T-helper 2 cell (primary cell): Measurements from ENCODE around the gene CHAF1A.

ENCODE experiments used
- DNase-seq, 5 experiments: peaks; one replicate each; pipeline versions ENCODE4 v3.0.0 to v3.0.0-alpha.2; 2012 to 2022
- total RNA-seq, 2 donors: gene quantifications; one replicate each; lab custom pipeline; 2026; lab: John Stamatoyannopoulos, UW

The CHAF1A gene
- total RNA-seq, result 24.7 to 25.3 reads per million in 2 donors

- peak; percentile 95 to 100 (median 98) for DNase-seq
Measured at GRCh38 chr19:4402171-4403004, at the start of gene CHAF1A. Gene CHAF1A, plus strand, starts transcription at chr19:4402640. Its CDS starts 123 bp downstream, at chr19:4402763.

GRCh38 chr19:4352701-4353121 is 49.7 kb upstream of the CHAF1A start:
- DNase-seq, result peak in 4 of 5 experiments; percentile 23 to 58 (median 48)

- DNase-seq, result no peak
Measured at GRCh38 chr19:4354282-4354681, 48.2 kb upstream of the CHAF1A start.

GRCh38 chr19:4354897-4355296 is 47.5 kb upstream of the CHAF1A start:
- DNase-seq, result no peak

GRCh38 chr19:4357095-4357797 is 45.2 kb upstream of the CHAF1A start:
- DNase-seq, result no peak

- DNase-seq, result no peak
Measured at GRCh38 chr19:4357921-4358326, 44.5 kb upstream of the CHAF1A start.

- DNase-seq, result no peak
Measured at GRCh38 chr19:4358709-4359626, 43.5 kb upstream of the CHAF1A start.

GRCh38 chr19:4359627-4360000 is 42.8 kb upstream of the CHAF1A start:
- DNase-seq, result no peak

- no peak for DNase-seq
Measured at GRCh38 chr19:4360081-4360569, 42.3 kb upstream of the CHAF1A start.

- DNase-seq, result no peak
Measured at GRCh38 chr19:4360641-4361151, 41.7 kb upstream of the CHAF1A start.

GRCh38 chr19:4361152-4362046 is 41.0 kb upstream of the CHAF1A start:
- no peak for DNase-seq

- DNase-seq, result no peak
Measured at GRCh38 chr19:4362101-4362828, 40.2 kb upstream of the CHAF1A start.

- no peak for DNase-seq
Measured at GRCh38 chr19:4362831-4363545, 39.5 kb upstream of the CHAF1A start.

GRCh38 chr19:4363571-4364304 is 38.7 kb upstream of the CHAF1A start:
- DNase-seq, result no peak

GRCh38 chr19:4365341-4365740 is 37.1 kb upstream of the CHAF1A start:
- DNase-seq, result no peak

- no peak for DNase-seq
Measured at GRCh38 chr19:4365791-4366665, 36.4 kb upstream of the CHAF1A start.

GRCh38 chr19:4366666-4367335 is 35.6 kb upstream of the CHAF1A start:
- no peak for DNase-seq

GRCh38 chr19:4367336-4367723 is 35.1 kb upstream of the CHAF1A start:
- no peak for DNase-seq
